Nephron (organoid): Measurements from ENCODE around the gene CAPN13.

Experiments
- H3K27ac Mint-ChIP-seq, 3 experiments: 2 replicates each; pipeline ENCODE4 v1.8.0; 2020; ENCODE audit warnings: mixed read lengths in 3 of 3, mild to moderate bottlenecking in 2 of 3, moderate library complexity in 1 of 3
- H3K27me3 Mint-ChIP-seq: 2 replicates; pipeline ENCODE4 v1.8.0; 2021; ENCODE audit warnings: low read depth, mild to moderate bottlenecking, moderate library complexity, mixed read lengths
- H3K36me3 Mint-ChIP-seq: 2 replicates; pipeline ENCODE4 v1.8.0; 2020; ENCODE audit warnings: low read depth, mixed read lengths
- H3K4me1 Mint-ChIP-seq: 2 replicates; pipeline ENCODE4 v1.8.0; 2020; ENCODE audit warnings: mixed read lengths
- H3K4me3 Mint-ChIP-seq, 3 experiments: 2 replicates each; pipeline ENCODE4 v1.8.0; 2020; ENCODE audit warnings: mild to moderate bottlenecking in 3 of 3, mixed read lengths in 3 of 3, moderate library complexity in 2 of 3
- H3K9me3 Mint-ChIP-seq: 2 replicates; pipeline ENCODE4 v1.8.0; 2020; ENCODE audit warnings: mixed read lengths
- TF ChIP-seq, protein P1 (sequence below), 3 experiments: fragments of 200-600 bp; sonication (generic); IDR thresholded peaks; one replicate each; pipeline ENCODE4 v1.5.0; 2021; ENCODE audit warnings: antibody characterized with exemption in 3 of 3; ENCODE audit not compliant: unreplicated experiment in 3 of 3

The CAPN13 gene

GRCh38 chr2:30737326-30737610, 70.0 kb downstream of the CAPN13 start:
- peaks cover 46% of the 10 kb centered on the region for H3K27me3 Mint-ChIP-seq
- no peak overlapping the region for H3K4me3 Mint-ChIP-seq
- TF ChIP-seq, protein P1, sequence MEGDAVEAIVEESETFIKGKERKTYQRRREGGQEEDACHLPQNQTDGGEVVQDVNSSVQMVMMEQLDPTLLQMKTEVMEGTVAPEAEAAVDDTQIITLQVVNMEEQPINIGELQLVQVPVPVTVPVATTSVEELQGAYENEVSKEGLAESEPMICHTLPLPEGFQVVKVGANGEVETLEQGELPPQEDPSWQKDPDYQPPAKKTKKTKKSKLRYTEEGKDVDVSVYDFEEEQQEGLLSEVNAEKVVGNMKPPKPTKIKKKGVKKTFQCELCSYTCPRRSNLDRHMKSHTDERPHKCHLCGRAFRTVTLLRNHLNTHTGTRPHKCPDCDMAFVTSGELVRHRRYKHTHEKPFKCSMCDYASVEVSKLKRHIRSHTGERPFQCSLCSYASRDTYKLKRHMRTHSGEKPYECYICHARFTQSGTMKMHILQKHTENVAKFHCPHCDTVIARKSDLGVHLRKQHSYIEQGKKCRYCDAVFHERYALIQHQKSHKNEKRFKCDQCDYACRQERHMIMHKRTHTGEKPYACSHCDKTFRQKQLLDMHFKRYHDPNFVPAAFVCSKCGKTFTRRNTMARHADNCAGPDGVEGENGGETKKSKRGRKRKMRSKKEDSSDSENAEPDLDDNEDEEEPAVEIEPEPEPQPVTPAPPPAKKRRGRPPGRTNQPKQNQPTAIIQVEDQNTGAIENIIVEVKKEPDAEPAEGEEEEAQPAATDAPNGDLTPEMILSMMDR (IDR thresholded peaks at IDR 0.05; ENCODE audit: unreplicated experiment in 3 of 3) = no peak
- H3K36me3 Mint-ChIP-seq = no peaks in the 10 kb centered on the region
- no peaks in the 10 kb centered on the region for H3K4me1 Mint-ChIP-seq
- no peak overlapping the region for H3K27ac Mint-ChIP-seq
- no peaks in the 10 kb centered on the region for H3K9me3 Mint-ChIP-seq

DNA sequence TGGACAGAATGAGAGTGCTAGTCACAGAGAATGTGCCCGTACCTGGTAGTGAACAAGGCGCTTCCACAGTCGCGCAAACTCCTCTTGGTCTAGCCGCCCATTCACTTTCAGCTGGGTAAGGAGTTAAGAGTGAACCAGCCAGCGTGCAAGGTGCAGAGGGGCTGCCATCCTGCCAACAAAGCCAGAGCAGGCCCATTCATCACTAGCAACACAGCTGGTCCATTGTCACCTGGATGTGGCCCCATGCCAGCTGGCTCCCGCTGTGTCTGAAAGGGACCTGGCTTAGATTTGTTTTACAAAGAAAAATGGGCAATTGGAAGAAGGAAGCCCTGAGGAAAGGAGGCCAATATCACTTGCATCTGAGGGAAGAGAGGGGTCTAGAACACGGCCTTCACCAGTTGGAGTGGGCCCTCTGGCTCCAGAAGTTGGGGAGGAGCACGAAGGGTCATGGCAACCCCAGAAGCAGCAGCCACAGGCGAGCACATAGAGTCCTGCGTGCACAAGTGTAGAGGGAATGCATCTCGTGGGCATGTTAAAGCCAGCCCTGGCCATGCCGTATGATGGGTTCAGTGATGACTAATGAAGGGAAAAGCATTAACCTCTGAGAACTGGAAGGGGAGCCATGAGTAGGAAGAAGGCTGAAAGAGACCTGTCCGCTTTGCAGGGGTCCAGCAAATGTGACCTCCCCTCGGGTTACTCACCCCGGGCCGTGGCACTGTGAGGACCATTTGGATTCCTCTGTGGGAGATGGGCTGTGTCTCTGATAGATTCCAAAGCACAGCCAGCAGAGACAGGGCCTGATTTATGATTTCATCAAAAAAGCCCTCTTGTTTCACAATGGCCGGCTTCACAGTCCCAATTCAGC, 70.6 kb downstream of the CAPN13 start:
- Mint-ChIP-seq H3K27ac (no peak overlapping the region), H3K4me3 (no peak overlapping the region), H3K27me3 (peaks cover 45% of the 10 kb centered on the region), H3K36me3 (no peaks in the 10 kb centered on the region), H3K4me1 (no peaks in the 10 kb centered on the region), H3K9me3 (no peaks in the 10 kb centered on the region)
- TF ChIP-seq, protein P1 (IDR thresholded peaks at IDR 0.05; ENCODE audit: unreplicated experiment in 3 of 3) = no peak

DNA sequence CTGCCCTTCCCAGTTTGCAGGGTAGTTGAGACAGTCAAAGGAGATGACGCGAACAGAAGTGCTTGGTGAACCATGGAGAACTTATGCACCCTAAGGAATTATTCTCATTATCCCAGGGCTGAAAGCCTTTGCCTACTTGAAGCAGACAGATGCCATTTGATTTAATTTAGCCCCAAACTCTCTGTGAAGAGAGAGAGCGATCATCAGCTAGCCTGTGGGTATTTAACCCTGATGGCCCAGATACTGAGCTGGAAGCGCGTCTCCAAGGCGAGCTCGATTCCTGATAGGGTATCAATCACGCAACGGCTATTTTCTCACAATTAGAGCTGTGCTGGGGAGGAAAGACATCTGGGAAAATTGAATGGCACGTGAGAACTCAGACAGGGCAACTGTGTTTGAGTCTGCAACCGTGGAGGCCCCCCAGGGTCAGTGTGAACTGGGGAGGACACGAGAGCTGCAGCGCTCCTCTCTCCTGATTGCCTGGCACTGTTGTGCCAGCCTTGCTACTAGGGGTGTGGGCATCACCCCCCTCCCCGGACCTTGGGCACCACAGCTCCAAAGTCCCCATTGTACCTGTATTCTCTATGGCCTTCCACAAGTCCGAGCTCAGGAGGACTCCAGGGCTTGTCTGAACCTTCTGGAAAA, 73.2 kb downstream of the CAPN13 start:
- no peaks in the 10 kb centered on the region for H3K4me1 Mint-ChIP-seq
- no peak overlapping the region for H3K27ac Mint-ChIP-seq
- no peaks in the 10 kb centered on the region for H3K36me3 Mint-ChIP-seq
- H3K27me3 Mint-ChIP-seq = peaks cover 31% of the 10 kb centered on the region
- no peaks in the 10 kb centered on the region for H3K9me3 Mint-ChIP-seq
- H3K4me3 Mint-ChIP-seq = no peak overlapping the region
- TF ChIP-seq, protein P1 (IDR thresholded peaks at IDR 0.05; ENCODE audit: unreplicated experiment in 3 of 3) = no peak

- no peaks in the 10 kb centered on the region for H3K9me3 Mint-ChIP-seq
- no peaks in the 10 kb centered on the region for H3K36me3 Mint-ChIP-seq
- H3K4me1 Mint-ChIP-seq = no peaks in the 10 kb centered on the region
- H3K4me3 Mint-ChIP-seq = no peak overlapping the region
- peaks cover 31% of the 10 kb centered on the region for H3K27me3 Mint-ChIP-seq
- TF ChIP-seq, protein P1 (IDR thresholded peaks at IDR 0.05; ENCODE audit: unreplicated experiment in 3 of 3) = no peak
- no peak overlapping the region for H3K27ac Mint-ChIP-seq
Observed at GRCh38 chr2:30732876-30733275, 74.4 kb downstream of the CAPN13 start.

DNA sequence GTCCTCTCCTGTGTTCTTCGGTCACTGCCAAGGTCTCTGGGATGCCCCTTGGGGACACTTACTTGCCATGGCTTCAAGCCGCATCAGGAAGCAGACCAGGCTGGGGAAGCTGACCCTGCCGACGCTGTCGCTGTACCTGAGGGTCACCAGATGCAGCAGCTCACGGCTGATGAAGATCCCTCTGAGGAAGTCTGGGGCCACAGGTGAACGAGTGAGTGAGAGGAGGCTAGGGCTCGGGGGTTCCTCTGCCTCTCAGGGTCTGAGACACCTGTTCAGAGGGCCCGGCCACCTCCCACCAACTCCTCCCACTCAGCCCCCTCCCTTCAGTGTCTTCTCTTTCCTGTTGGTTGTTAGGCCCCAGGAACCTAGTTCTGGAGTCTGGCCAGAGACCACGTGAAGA, 74.9 kb downstream of the CAPN13 start:
- H3K36me3 Mint-ChIP-seq = no peaks in the 10 kb centered on the region
- TF ChIP-seq, protein P1 (IDR thresholded peaks at IDR 0.05; ENCODE audit: unreplicated experiment in 3 of 3) = no peak

DNA sequence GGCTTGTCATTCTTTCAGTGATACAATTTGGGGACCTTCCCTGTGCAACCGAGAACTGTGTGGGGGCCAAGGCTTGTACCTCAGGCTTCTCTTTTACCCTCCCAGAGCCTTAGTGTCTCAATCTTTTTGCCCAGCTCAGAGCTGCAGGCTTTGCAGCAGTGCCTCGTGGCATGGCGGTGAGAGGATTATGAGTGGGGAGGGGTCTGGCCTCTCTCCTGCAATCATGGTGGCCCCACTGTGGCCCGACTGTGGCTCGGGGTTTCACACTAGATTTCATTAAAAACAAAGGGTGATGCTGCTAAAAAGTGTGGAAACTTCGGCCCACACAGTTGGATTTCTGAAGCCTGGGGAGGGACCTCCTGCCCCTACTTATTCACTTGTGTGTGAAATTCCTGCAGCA, 75.5 kb downstream of the CAPN13 start:
- Mint-ChIP-seq H3K27me3 (peaks cover 28% of the 10 kb centered on the region), H3K27ac (no peak overlapping the region), H3K36me3 (no peaks in the 10 kb centered on the region), H3K4me1 (no peaks in the 10 kb centered on the region), H3K4me3 (no peak overlapping the region), H3K9me3 (no peaks in the 10 kb centered on the region)
- TF ChIP-seq, protein P1 (IDR thresholded peaks at IDR 0.05; ENCODE audit: unreplicated experiment in 3 of 3) = no peak

More for the DNA sequence above, 74.9 kb downstream of the CAPN13 start:
- Mint-ChIP-seq H3K9me3 (no peaks in the 10 kb centered on the region), H3K4me3 (no peak overlapping the region), H3K27me3 (peaks cover 31% of the 10 kb centered on the region), H3K27ac (no peak overlapping the region), H3K4me1 (no peaks in the 10 kb centered on the region)
